Pons (tissue), 1 donor: ENCODE data around the gene CCDC8.
"Not testable (repeated sequence)": the region's sequence is repeated elsewhere in the genome, so short reads cannot be mapped to it uniquely, and the experiment has no call there.

Experiments
- DNase-seq: peaks from one replicate; pipeline ENCODE4 v3.0.0-alpha.2; 2016; ENCODE audit warnings: low spot score

The CCDC8 gene, protein sequence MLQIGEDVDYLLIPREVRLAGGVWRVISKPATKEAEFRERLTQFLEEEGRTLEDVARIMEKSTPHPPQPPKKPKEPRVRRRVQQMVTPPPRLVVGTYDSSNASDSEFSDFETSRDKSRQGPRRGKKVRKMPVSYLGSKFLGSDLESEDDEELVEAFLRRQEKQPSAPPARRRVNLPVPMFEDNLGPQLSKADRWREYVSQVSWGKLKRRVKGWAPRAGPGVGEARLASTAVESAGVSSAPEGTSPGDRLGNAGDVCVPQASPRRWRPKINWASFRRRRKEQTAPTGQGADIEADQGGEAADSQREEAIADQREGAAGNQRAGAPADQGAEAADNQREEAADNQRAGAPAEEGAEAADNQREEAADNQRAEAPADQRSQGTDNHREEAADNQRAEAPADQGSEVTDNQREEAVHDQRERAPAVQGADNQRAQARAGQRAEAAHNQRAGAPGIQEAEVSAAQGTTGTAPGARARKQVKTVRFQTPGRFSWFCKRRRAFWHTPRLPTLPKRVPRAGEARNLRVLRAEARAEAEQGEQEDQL

DNA sequence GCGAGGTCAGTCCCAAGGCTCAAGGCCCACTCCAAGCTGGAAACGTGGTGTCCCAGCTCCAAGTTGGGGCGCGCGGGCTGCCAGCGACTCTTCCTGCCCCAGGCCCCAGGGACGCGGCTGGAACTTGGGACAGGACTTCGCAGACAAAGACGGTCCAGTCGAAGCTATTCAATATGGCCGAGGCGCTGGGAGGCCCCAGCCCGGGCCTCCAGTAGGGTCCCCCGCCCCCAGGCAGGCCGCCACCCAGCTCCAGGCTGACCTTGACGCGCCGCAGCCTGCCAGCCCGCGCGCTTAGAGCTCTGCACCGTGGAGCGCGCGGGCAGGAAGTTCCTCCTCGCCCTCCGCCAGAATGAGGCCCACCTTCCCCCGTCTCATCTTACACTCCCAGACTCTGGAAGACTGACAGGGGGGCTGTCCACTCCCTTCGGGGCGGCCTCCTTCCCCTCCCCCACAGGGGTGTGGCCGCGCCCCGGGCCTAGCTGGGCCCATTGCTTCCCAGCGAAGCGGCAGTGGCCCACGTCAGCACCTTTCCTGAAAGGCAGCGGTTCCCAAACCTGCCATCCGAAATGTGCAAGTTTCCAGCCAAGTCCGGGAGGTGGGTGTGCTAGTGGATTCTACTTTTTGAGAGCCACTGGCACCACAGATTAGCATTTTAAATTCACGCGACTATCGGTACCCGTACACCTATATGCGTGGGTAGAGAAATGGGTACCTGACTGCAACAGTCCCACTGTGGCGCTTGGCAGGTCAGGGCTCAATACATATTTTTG, at the start of gene CCDC8:
Gene CCDC8 (minus strand): TSS at position 303 of the 770 bp plus-strand sequence. CDS start 754 bp downstream, outside the sequence.
- peak; percentile 30 for DNase-seq

DNA sequence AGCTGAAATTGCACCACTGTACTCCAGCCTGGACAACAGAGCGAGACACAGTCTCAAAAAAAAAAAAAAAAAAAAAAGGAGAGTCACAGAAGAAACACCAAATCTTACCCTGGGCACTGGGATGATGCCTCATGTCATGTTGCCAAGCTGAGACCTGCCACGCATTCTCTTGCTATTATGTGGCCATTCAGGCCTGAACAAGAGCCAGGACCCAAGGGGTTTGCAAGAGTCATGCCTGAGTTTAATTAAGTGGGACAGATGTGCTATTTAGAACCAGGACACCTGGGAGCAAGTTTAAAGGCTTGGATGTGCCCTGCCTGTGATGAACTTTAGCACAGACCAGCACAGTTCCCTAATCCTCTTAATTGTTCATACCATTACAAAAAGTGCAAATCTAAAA, 48.2 kb upstream of the CCDC8 start:
- no peak for DNase-seq

DNA sequence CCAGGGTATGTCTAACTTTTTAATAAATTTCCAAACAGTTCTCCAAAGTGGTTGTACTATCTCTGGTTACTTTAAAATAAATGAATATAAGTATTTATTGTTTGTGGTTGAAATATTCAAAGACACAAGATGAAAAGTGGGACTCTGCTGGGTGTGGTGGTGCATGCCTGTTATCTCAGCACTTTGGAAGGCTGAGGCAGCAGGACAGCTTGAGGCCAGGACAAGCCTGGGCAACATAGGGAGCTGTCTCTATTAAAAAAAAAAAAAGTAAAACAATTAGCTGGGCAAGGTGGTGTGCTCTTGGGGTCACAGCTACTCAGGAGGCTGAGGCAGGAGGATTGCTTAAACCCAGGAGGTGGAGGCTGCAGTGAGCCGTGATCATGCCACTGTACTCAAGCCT, 47.6 kb upstream of the CCDC8 start:
- DNase-seq, result no peak

DNA sequence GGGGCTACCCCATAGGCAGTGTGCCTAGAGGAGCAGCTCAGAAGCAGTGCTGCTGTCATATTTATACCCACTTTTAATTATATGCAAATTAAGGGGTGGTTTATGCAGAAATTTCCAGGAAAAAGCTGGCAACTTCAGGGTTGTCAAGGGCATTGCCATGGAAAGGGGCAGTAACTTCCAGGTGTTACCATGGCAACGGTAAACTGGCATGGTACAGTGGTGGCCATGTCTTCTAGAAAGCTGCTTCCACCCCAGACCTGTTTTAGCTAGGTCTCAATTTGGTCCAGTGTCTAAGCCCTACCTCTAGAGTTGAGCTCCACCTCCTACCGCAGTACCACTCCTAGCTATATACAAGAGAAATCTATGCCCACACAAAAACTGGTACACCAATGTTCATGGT, 46.7 kb upstream of the CCDC8 start:
- no peak for DNase-seq

DNA sequence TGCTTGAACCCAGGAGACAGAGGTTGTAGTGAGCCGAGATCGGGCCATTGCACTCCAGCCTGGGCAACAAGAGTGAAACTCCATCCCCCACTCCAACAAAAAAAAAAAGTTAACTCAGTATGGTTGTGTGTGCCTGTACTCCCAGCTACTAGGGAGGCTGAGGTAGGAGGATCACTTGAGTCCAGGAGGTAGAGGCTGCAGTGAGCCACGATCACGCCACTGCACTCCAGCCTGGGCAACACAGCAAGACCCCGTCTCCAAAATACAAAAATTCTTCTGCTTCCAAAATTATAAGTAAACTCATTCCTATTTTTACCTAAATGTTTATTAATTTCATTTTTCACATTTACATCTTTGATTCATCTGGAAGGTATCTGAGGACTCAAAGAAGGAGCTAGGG, 43.6 kb upstream of the CCDC8 start:
- DNase-seq, result no peak

DNA sequence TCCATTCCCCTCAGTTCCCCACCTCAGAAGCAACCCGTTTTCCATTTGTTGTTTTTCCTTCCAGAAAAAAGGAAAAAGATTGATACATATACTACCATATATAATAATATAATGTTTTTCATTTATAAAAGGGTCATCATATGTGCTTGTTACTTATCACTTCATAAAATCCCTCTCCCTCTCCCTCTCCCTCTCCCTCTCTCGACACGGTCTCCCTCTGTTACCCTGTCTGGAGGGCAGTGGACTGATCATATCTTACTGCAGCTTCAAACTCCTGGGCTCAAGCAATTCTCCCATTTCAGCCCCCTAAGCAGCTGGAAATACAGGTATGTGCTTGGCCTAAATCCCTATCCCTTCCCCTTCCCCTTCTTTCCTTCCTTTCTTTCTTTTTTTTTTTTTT, 40.9 kb upstream of the CCDC8 start:
- no peak for DNase-seq

DNA sequence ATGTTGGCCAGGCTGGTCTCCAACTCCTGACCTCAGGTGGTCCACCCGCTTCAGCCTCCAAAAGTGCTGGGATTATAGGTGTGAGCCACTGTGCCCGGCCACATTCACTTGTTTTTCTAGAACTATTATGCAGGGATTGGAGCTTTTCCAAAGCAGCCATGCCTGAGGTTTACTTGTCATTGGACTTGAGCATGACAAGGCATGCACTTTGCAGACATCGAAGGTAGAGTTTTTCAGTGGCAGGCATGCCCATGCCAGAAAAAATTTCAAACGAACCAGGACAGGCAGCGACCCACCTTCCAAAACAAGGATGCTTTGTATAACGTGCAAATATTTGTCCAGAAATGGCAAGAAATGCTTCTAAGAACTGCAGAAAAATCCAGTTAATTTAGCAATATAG, 40.3 kb upstream of the CCDC8 start:
- no peak for DNase-seq

DNA sequence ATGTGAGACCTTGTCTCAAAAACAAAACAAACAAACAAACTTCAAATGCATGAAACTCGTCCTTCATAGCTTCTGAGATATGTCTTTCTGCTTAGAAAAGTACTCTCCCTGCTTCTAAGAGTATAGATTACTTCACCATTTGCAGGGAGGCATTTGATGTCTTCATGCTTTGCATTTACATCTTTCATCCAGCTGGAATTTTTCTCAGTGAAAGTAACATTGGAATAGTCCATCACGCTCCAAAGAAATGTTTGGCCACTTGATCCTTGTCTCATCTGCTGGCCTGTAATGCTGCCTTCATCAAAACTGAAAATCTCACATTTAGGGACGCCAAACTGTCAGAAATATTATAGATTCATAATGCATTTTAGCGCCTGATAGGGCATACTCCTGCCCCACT, 38.8 kb upstream of the CCDC8 start:
- DNase-seq, result no peak

DNA sequence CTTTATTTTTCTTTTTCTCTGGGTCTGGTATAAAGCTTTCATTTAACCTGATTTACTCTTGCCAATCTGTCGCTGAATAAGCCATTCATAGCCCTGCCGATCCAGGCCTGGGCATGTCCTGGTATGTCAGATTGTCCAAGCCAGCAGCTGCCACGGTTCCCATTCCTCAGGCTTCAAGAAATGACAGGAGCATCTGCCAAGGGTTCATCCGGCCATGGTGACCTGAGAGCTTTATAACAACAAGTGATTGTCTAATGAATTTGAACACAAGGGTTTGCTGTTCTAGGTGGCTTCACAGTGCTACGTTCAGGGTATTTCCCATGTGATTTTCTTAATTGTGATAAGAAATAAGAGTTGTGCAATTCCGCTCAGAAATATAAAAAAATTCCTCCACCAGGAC, 38.0 kb upstream of the CCDC8 start:
- DNase-seq, result peak; percentile 88

DNA sequence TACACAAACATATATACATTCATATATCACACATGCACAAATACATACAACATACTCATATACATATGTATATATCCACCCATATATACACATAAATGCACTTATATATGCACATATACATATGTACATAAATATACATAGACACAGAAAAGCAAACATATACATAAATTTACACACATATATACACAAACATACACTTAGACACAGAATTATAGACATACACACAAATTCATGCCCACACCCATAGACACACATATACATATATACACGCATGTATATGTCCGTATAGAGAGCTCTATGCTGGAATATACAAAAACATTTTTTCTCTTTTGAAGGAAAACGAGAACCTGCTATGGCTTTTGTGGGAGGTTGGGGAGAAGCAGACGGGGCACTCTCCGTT, 37.4 kb upstream of the CCDC8 start:
- no peak for DNase-seq

DNA sequence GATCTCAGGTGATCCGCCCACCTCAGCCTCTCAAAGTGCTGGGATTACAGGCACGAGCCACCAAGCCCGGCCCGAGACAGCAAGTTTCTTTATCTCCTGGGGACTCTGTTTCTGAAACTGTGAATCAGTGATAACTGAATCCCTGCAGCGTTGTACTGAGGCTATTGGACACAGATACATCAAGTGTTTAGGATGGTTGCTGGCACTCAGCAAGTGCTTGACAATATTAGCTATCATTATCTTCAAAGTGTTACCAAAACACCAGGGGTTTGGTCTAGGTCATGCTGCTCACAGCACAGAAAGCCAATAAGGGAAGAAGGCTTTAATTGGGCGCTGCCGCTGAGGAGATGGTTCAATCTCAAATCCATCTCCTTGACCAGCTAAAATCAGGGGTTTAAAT, 35.9 kb upstream of the CCDC8 start:
- no peak for DNase-seq

DNA sequence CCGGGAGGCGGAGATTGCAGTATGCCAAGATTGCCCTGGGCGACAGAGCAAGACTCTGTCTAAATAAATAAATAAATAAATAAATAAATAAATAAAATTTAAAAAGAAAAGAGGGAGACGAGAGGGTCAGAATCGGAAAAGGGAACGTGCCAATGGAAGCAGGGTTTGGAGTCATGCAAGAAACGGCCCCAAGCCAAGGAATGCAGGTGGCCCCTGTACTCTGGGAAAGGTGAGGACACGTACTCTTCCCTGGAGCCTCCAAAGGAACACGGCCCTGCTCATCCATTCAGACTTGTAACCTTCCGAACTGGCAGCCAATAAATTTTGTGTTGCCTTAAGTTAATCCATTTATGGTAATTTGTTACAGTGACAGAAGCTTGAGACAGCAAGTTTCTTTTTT, 35.2 kb upstream of the CCDC8 start:
- no peak for DNase-seq

DNA sequence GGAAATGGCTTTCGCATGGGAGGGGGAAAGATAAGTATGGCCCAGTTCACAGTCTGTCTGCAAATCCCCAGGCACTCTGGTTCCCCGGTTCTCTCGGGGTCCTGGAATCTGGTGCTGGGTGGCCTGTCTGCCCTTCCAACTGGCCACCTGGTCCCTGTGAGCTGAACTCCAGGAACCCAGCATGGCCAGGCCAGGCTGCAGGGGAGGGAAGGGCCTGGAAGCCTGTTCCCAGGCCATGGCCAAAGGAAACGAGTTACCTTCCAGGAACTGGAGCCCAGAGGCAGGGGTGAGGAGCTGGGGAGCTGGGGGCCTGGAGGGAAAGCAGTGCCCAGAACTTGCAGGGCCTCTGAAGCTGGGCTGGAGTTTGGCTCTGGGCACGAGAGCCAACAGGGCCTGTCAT, 34.5 kb upstream of the CCDC8 start:
- no peak for DNase-seq

DNA sequence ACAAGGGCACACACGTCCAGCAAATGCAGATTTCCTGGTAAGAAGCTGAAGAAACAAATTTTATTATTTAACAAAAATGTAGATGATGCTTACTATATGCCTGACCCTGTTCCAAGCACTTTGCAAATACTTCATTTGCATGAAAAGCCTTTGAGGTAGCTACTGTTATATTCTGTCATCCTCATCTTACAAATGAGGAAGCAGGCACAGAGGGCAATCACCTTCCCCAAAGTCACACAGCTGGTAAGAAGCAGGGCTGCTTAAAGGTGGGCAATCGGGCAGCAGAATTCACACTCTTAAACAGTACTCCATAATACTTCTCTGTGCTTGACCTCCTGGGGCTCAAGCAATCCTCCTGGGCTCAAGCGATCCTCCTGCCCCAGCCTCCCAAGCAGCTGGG, 33.6 kb upstream of the CCDC8 start:
- no peak for DNase-seq

DNA sequence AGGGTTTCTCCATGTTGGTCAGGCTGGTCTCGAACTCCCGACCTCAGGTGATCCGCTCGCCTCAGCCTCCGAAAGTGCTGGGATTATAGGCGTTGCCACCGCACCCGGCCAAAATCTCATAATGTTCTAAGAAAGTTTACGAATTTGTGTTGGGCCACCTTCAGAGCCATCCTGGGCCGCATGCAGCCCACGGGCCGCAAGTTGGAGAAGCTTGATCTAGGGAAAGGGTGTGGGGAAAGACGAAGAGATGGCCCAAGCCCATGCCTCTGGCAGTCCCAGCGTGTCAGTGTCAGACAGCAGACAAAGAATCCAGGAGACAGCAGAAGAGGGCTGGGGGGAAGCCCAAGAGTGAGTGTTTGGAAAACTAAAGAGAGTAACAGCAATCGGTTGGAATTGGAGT, 32.7 kb upstream of the CCDC8 start:
- no peak for DNase-seq

DNA sequence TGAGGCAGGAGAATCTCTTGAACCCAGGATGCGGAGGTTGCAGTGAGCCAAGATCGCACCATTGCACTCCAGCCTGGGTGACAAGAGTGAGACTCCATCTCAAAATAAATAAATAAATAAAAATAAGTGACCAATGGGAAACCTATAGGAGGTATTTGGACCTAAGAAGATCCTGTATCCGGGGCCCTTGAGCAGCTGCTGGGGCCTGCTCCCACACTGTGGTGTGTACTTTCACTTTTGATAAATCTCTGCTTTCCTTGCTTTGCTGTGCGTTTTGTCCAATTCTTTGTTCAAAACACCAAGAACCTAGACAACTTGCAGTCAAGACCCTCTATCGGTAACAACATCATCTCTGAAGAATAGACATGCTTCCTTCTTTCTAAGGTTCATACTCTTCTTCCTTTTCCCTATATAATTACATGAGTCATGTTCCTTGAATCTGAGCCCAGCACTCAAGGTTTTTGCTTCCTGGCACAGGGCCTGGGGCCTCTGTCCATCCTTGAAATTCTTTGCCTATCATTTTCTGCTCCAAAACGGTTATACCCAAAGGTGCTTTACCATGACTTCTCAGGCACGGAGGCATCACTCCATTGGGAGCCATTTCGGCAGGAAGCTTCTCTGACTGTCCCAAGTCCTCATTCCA, 29.6 kb upstream of the CCDC8 start:
- no peak for DNase-seq

DNA sequence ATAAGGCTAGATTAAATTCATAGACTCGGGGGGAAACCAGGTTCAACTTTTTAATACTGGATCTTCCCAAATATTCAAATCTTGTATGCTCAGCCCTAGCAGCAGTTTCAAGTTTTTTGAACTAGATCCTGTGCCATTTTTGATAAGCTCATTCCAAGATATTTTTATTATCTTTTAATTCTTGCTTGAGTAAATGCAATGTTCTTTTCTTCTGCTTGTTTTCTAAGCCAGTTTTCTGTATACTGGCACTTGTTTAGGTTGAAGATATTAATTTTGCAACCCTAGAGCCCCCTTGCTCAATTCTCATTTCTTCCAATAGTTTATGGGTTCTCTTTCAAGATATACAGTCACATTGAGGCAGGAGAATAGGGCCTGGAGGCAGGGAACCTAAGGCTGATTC, 28.5 kb upstream of the CCDC8 start:
- no peak for DNase-seq

DNA sequence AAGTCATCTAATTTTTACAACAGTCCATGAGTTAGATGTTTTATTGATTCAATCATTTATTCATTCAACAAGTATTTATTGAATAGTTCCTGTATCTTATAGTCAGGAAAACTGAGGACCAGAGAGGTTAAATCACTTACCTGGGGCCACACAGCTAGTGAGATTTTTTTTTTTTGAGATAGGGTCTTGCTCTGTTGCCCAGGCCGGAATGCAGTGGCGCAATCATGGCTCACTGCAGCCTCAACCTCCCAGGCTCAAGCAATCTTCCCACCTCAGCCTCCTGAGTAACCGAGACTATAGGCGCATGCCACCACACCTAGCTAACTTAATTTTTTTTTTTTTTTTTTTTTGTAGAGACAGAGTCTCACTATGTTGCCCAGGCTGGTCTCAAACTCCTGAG, 22.3 kb upstream of the CCDC8 start:
- DNase-seq, result not testable (repeated sequence)

DNA sequence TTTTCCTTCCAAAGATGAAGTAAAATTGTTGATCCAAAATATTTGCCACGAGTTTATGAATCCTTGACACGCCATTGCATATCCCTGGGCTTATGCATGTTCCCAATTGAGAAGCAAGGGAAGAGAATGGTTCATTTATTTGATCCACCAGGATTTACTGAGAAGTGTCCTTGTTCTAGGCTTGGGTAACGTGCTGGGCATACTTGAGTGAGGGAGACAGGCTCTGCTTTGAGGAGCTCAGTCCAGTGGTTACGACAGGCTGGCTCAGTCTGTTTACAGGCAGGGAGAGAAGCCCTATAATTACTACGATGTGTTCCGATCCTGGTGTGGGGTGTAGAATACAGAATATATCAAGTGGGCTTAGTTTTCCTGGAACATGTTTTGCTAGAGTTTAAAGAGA, 21.6 kb upstream of the CCDC8 start:
- peak; percentile 99 for DNase-seq

DNA sequence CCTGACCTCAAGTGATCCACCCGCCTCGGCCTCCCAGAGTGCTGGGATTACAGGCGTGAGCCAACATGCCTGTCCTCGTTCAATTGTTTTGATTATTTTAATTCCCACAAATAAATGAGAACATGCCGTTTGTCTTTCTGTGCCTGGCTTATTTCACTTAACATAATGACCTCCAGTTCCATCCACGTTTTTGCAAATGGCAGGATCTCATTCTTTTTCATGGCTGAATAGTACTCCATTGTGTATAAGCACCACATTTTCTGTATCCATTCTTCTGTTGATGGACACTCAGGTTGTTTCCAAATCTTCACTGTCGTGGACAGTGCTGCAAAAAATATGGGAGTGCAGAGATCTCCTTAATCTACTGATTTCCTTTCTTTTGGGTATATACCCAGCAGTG, 20.1 kb upstream of the CCDC8 start:
- not testable (repeated sequence) for DNase-seq

DNA sequence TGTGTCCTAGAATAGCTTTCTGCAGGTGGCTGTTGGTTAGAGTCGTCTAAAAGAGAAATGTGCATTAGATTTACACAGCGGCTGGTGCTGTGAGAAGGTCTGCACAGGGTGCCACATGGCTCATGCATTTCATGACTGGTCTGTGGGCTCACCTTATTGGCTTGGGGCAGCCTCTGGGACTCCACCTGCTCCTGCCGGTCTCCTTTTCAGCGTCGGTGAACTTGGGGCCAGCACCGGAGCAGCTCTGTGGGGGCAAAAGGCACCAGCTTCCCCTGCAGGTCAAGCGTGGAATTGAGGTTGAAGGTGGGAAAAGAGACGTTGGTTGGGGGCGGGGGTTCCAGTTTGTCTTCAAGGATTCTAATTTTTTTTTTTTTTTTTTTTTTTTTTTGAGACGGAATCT, 18.5 kb upstream of the CCDC8 start:
- no peak for DNase-seq

DNA sequence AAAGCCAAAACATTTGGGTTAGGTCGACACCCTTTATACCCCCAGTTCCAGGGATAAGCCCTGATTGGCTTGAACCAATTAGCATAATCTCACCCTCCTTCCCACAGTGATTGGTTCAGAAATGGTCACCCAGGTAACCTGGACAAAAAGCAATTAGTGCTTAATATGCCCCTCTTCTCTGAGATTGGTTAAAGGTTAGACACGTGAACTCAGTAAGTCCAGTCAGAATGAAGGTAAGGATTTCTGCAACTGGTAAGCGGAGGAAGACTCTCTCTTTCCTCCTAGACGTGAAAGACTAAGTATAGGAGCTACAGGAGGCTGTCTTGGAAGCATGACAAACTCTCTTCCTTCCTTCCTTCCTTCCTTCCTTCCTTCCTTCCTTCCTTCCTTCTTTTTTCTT, 16.6 kb upstream of the CCDC8 start:
- DNase-seq, result no peak
